Stimulated activated CD8-positive, alpha-beta memory T cell treated with anti-CD3 and anti-CD28 coated beads, Interleukin-7, amount 100 ng/mL, for 24 hours (primary cell): ENCODE data around the gene GNB5.
"Not testable (repeated sequence)": the region's sequence is repeated elsewhere in the genome, so short reads cannot be mapped to it uniquely, and the experiment has no call there.

Experiments used
- DNase-seq: peaks from one replicate; pipeline ENCODE4 v3.0.0-alpha.2; 2020; ENCODE audit warnings: low read depth

Gene GNB5

GRCh38 chr15:52112203-52112750, 78.9 kb downstream of the GNB5 start:
- DNase-seq = no peak

- DNase-seq = no peak
Observed at GRCh38 chr15:52111517-52112202, 79.5 kb downstream of the GNB5 start.

GRCh38 chr15:52109559-52110451, 81.4 kb downstream of the GNB5 start:
- no peak for DNase-seq

- no peak for DNase-seq
Observed at GRCh38 chr15:52107238-52107637, 84.0 kb downstream of the GNB5 start.

- DNase-seq = no peak
Observed at GRCh38 chr15:52106641-52107040, 84.6 kb downstream of the GNB5 start.

- no peak for DNase-seq
Observed at GRCh38 chr15:52105846-52106245, 85.3 kb downstream of the GNB5 start.

- DNase-seq = no peak
Observed at GRCh38 chr15:52104532-52105004, 86.6 kb downstream of the GNB5 start.

GRCh38 chr15:52103217-52104207, 87.7 kb downstream of the GNB5 start:
- DNase-seq = no peak

DNA sequence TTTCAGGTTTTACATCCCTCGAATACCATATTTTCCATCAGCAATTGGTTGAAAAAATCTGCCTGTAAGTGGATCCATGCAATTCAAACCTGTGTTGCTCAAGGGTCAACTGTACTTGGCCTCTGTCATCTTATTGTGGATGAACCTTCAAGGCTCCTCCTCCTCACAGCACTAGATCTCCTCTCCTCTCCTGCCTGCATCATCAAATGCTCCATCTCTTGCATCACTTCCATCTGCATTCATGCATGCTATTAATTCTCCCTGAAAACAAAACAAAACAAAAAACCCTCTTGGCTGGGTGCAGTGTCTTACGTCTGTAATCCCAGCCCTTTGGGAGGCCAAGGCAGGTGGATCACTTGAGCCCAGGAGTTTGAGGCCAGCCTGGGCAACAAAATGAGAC, 88.7 kb downstream of the GNB5 start:
- DNase-seq = no peak

- no peak for DNase-seq
Observed at GRCh38 chr15:52101542-52102323, 89.5 kb downstream of the GNB5 start.

- no peak for DNase-seq
Observed at GRCh38 chr15:52100807-52101442, 90.3 kb downstream of the GNB5 start.

- no peak for DNase-seq
Observed at GRCh38 chr15:52099651-52100272, 91.4 kb downstream of the GNB5 start.

DNA sequence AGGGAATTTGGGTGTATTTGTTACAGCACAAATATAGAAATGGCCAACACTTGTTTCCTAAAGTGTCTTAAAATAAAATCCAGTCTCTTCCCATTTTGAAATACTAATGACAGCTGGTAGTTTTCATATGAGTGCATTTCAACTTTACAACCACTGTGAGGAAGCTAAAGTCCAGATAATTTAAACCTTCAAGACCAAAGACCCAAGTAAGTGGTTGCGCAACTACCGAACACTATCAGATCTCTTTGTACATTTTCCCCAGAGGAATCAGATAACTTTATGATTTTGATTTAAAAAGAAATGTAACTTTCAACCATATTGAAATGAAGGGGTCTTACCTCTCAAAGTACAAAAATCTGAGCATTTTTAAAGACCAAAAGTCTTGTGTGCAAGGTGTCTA, 92.9 kb downstream of the GNB5 start:
- DNase-seq = no peak

- no peak for DNase-seq
Observed at GRCh38 chr15:52097180-52097579, 94.0 kb downstream of the GNB5 start.

DNA sequence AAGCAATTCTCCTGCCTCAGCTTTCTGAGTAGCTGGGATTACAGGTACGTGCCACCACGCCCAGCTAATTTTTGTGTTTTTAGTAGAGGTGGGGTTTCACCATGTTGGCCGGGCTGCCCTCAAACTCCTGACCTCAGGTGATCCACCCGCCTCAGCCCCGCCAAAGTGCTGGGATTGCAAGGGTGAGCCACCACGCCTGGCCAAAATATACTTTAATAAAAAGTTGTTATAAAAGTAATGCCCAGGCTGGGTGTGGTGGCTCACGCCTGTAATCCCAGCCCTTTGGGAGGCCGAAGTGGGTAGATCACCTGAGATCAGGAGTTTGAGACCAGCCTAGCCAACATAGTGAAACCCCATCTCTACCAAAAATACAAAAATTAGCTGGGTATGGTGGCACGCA, 94.7 kb downstream of the GNB5 start:
- not testable (repeated sequence) for DNase-seq

GRCh38 chr15:52095597-52096262, 95.5 kb downstream of the GNB5 start:
- no peak for DNase-seq

DNA sequence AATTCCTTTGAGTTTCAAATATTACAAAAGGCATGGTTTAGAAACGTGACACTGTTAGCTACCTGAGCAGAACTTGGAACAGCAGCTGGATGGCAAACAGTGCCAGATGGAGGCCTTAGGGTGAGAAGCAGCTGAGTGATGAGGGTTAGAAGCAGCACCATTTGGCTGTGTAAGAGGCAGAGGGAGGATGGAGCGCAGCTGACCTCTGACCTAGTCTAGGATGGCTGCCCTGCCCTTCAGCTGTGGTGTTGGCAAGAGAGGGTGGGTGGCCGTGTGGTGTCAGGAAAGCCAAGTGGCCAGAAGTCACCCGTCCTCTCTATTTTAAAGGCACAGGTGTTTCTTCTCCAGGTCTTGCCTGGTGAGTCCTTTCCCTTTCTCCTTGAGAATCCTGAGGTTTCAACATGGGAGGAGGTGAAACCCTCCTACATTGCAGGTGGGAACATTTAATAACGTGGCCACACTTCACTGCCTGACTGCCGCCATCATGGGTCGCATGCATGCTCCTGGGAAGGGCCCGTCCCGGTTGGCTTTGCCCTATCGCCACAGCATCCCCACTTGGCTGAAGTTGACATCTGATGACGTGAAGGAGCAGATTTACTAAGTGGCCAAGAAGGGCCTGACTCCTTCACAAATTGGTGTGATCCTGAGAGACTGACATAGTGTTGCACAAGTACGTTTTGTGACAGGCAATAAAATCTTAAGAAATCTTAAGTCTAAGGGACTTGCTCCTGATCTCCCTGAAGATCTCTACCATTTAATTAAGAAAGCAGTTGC, 96.2 kb downstream of the GNB5 start:
- DNase-seq = no peak
